ENCODE measurements around the gene ARSG. TPM values are rescaled to one million over a fixed set of nuclear protein-coding genes. Genes with fewer than 3 reads are reported as not detected.
A peak's percentile ranks its signal among the peaks of the same experiment; 100 is the strongest.

Gene ARSG
- under 1 TPM; 0.24 to 0.79 TPM for total RNA-seq

DNA sequence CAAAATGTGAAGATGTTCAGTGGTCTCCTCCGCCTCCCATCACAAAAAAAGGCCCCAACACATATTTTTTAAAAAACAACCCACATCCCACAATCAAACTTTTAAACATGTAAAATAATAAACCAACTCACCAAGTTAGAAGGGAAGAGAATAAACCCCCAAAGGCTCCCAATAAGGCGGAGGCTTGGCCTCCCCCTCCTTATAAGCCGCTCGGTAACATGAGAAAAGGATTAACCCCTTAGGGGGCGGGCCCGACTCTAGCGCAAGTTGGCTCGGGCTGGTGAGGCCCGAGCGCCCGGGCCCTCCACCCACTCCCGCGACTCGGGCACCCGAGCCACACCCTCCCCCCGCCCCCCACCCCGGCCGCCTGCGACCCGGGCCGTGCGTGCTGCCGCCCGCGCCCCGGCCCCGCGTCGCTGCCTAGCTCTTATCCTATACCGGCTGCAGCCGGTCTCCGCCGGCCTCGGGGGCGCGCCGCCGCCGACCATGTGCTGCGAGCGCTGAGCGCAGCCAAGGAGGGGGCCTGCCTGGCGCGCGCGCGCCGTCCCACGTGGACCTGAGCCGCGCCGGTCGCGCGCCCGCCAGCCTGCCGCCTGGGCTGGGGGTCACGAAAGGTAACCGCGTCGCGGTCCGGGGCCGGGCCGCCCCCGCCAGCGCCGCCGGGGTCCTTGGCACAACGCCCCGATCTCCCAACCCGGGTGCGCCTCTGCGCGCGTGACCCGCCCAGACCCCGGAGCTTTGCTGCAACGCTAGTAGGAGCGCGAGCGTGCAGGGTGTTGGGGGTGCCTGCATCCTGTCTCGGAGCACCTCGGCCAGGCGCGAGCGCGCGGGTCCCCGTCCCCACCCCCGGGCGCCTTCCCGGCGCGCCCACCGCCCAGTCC, at the start of gene ARSG, which contains the start of gene SLC16A6:
TSS of gene ARSG (plus strand) at position 541 of the 881 bp plus-strand sequence. CDS start 15,999 bp downstream, outside the sequence.
TSS of gene SLC16A6 (minus strand) at position 173 of the 881 bp plus-strand sequence. CDS start 12,807 bp downstream, outside the sequence.
- peak; percentile 52 for DNase-seq
- Histone ChIP-seq H3K9me3 (no peaks in the 10 kb centered on the region), H3K4me3 (peak within 1 kb of the TSS; percentile 58), H3K27ac (peak within 1 kb of the TSS; percentile 73), H3K9ac (ENCODE audit: low read depth in 2 of 2, low read length in 2 of 2) (peak within 1 kb of the TSS; percentile 34 to 77), H3K36me3 (no peaks in the 10 kb centered on the region), H3K27me3 (peaks cover 37% of the 10 kb centered on the region), H3K4me1 (peaks cover 8% of the 10 kb centered on the region)
- intact Hi-C loops (cut with DNase I), result no loop called here
- TF ChIP-seq, protein P1, sequence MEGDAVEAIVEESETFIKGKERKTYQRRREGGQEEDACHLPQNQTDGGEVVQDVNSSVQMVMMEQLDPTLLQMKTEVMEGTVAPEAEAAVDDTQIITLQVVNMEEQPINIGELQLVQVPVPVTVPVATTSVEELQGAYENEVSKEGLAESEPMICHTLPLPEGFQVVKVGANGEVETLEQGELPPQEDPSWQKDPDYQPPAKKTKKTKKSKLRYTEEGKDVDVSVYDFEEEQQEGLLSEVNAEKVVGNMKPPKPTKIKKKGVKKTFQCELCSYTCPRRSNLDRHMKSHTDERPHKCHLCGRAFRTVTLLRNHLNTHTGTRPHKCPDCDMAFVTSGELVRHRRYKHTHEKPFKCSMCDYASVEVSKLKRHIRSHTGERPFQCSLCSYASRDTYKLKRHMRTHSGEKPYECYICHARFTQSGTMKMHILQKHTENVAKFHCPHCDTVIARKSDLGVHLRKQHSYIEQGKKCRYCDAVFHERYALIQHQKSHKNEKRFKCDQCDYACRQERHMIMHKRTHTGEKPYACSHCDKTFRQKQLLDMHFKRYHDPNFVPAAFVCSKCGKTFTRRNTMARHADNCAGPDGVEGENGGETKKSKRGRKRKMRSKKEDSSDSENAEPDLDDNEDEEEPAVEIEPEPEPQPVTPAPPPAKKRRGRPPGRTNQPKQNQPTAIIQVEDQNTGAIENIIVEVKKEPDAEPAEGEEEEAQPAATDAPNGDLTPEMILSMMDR (IDR thresholded peaks at IDR 0.05), result no peak

DNA sequence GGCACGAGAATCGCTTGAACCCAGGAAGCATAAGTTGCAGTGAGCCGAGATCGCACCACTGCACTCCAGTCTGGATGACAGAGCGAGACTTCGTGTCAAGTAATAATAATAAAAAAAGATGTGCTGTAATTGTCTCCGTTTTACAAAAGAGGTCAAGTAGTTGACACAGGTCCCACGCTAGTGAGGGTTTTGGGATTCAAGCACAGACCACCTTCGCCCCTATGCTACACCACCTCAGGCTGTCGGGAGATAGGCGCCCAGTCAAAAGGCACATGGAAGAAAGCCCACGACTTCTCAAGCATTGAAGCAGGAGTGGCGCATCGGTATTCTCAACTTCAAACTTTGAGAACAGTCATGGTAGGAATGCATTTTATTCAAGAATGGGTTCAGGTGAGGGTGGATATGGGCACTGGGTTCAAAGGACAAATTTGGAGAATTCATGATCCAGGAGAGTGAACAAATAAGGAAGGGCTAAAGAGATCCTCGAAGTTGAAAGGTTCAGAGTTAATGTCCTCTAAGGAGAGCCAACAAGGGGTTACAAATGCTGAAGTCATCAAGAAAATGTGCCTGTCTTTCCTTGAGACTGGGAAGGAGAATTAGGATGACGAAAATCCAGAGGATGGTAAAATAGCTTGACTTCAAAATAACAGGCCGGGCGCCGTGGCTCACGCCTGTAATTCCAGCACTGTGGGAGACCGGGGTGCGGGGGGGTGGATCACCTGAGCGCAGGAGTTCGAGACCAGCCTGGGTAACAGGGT, 44.8 kb upstream of the ARSG start:
- H3K9me3 ChIP-seq, result no peaks in the 10 kb centered on the region
- H3K27me3 ChIP-seq, result no peaks in the 10 kb centered on the region
- no peaks in the 10 kb centered on the region for H3K36me3 ChIP-seq
- H3K9ac ChIP-seq (ENCODE audit: low read depth in 2 of 2, low read length in 2 of 2), result no peak overlapping the region
- H3K4me1 ChIP-seq, result no peaks in the 10 kb centered on the region
- H3K4me3 ChIP-seq, result no peak overlapping the region
- TF ChIP-seq, protein P1 (IDR thresholded peaks at IDR 0.05), result no peak
- no peak for DNase-seq
- intact Hi-C loops (cut with DNase I), result no loop called here
- no peak overlapping the region for H3K27ac ChIP-seq

DNA sequence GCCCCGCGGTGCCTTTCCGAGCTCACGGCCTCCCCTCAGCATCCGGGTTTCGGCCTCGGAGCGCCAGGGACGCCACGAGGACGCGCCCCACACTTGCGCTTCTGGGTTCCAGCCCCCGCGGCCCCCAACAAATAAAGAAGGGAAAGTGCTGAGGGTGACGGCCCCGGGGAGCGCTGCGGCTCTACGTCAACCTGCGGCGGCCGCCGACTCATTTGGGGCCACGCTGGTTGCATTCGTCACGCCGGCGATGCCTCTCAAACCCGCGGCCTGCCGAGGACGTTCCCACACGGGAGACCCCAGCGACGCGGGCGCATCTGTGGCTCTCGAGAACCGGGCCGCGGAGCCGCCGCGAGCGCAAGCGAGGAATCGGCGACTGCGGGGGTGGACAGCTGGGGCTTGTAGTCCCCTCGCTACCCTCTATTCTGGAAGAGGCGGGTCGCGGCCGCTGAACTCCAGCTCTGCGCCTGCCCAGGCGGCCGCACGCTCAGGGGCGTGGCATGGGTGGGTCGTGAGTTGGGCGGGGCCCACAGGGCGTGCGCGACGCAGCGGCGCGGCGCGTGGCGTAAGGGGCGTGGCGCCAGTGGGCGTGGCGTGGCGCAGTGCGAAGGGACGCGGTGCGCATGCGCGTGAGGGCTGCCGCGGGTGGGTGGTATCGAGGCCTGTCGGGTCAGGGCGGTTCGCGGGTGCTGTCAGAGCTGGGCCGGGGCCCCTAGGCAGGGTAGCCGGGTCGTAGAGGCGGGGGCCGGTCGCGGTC, 43.7 kb upstream of the ARSG start, which contains the start of gene AMZ2:
TSS of gene AMZ2 (plus strand) at position 599 of the 754 bp plus-strand sequence. CDS start 2,145 bp downstream, outside the sequence.
- TF ChIP-seq, protein P1 (IDR thresholded peaks at IDR 0.05), result no peak
- Histone ChIP-seq H3K4me3 (peak within 1 kb of the TSS; percentile 92), H3K36me3 (no peaks in the 10 kb centered on the region), H3K9me3 (no peaks in the 10 kb centered on the region), H3K27me3 (no peaks in the 10 kb centered on the region), H3K9ac (ENCODE audit: low read depth in 2 of 2, low read length in 2 of 2) (peak within 1 kb of the TSS; percentile 86 to 91), H3K27ac (peak within 1 kb of the TSS; percentile 97), H3K4me1 (no peaks in the 10 kb centered on the region)
- intact Hi-C loops (cut with DNase I), result no loop called here
- peak; percentile 94 for DNase-seq

DNA sequence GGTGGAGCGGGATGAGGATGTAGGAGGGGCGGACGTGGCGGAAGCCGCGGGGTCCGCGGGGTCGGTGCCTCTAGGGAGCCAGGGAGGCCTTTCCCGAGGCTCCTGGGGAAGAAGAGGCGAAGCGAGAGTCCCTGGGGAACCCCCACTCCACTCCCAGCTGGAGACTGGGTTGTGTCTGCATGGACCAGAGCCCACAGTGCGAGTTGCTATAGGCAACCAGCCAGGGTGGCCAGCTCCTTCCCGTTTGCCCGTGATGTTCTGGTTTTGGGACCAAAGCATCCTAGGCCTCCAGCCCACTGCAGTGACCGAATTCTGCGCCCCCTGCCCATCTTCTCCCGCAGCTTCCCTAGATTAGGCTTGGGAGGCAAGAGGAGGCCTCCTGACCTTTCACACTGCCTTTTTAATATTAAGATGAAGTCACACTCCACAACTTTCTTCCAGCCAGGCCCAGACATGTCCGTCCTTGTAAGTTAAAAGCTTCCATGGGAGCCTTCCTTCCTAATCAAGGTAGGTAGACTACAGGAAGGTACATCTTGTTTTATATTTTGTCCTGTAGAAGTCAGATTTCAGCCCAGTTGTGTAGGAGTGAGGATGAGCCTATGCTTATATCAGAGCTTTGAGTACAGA, 43.0 kb upstream of the ARSG start:
- H3K27me3 ChIP-seq, result no peaks in the 10 kb centered on the region
- peak overlapping the region; percentile 86 to 91 for H3K9ac ChIP-seq (ENCODE audit: low read depth in 2 of 2, low read length in 2 of 2)
- H3K36me3 ChIP-seq, result no peaks in the 10 kb centered on the region
- no peaks in the 10 kb centered on the region for H3K4me1 ChIP-seq
- no peaks in the 10 kb centered on the region for H3K9me3 ChIP-seq
- TF ChIP-seq, protein P1 (IDR thresholded peaks at IDR 0.05), result no peak
- DNase-seq, result peak; percentile 67
- H3K27ac ChIP-seq, result peak overlapping the region; percentile 97
- intact Hi-C loops (cut with DNase I), result no loop called here
- H3K4me3 ChIP-seq, result peak overlapping the region; percentile 92

Data from colonic mucosa (tissue), 4 donors.